GM12878 (cell line): ENCODE data around the gene KAT2B. TPM values are rescaled to one million over a fixed set of nuclear protein-coding genes. Genes with fewer than 3 reads are reported as not detected.

Experiments
- ATAC-seq: fragments of 200-7000 bp; cut with Tn5 transposase; 3 replicates; pipeline ENCODE4 v1.9.1; 2020; ENCODE audit warnings: mild to moderate bottlenecking, moderate library complexity
- BruUV-seq: library from RNA; stranded (reverse); fragments of 400-500 nt; replicated peaks from 2 replicates; lab custom pipeline; 2021; lab: Mats Ljungman, UMichigan
- CTCF ChIA-PET: fragments of 300-600 bp; sonication (Branson Sonifier 250); formaldehyde crosslinking; extraction: SDS; loops from one replicate; lab custom pipeline; 2021; ENCODE audit warnings: inconsistent platforms; lab: Yijun Ruan, JAX
- POLR2A ChIA-PET: fragments of 350-600 bp; formaldehyde crosslinking; extraction: SDS; loops from one replicate; lab custom pipeline; 2021; ENCODE audit warnings: inconsistent platforms; lab: Charles Lee
- RAD21 ChIA-PET: fragments of 300-600 bp; sonication (Branson Sonifier 250); formaldehyde crosslinking; loops from one replicate; lab custom pipeline; 2023; ENCODE audit warnings: antibody characterized with exemption; ENCODE audit not compliant: unreplicated experiment; lab: Charles Lee
- SMC1A ChIA-PET: fragments of 300-600 bp; sonication (Branson Sonifier 250); formaldehyde crosslinking; loops from one replicate; lab custom pipeline; 2023; ENCODE audit not compliant: unreplicated experiment, uncharacterized antibody; lab: Charles Lee
- DNase-seq: peaks from one replicate; pipeline ENCODE4 v3.0.0-alpha.2; 2011; ENCODE audit warnings: low read depth, low spot score
- FAIRE-seq: peaks from 3 replicates; lab custom pipeline; 2011; peaks lifted over from hg19 to GRCh38; lab: Jason Lieb, UNC
- H2AFZ ChIP-seq: 2 replicates; pipeline ENCODE4 v1.6.0; 2011; ENCODE audit warnings: low read depth, low read length, control low read depth; ENCODE audit not compliant: control insufficient read depth
- H3K27ac ChIP-seq: 2 replicates; pipeline ENCODE4 v1.5.1; 2011; ENCODE audit warnings: control low read depth; ENCODE audit not compliant: control insufficient read depth, insufficient read depth
- H3K27me3 ChIP-seq, 2 experiments: replicated peaks in 1 of 2; 2 replicates each; pipeline versions ENCODE4 v1.6.0 to v1.6.1; 2011; ENCODE audit warnings: low read length in 1 of 2; ENCODE audit not compliant: control insufficient read depth in 2 of 2, insufficient read depth in 2 of 2
- H3K36me3 ChIP-seq, 2 experiments: 2 replicates each; pipeline ENCODE4 v1.5.1; 2011; ENCODE audit warnings: low read length in 1 of 2; ENCODE audit not compliant: control insufficient read depth in 2 of 2, insufficient read depth in 2 of 2
- H3K4me1 ChIP-seq: 2 replicates; pipeline ENCODE4 v1.6.1; 2011; ENCODE audit warnings: mild to moderate bottlenecking, low read length, moderate library complexity, mixed read lengths; ENCODE audit not compliant: control insufficient read depth, insufficient read depth
- H3K4me2 ChIP-seq: 2 replicates; pipeline ENCODE4 v1.6.0; 2011; ENCODE audit warnings: control low read depth; ENCODE audit not compliant: control insufficient read depth, insufficient read depth
- H3K4me3 ChIP-seq: fragments of 200-600 bp; sonication (generic); 2 replicates; pipeline ENCODE4 v1.5.1; 2016
- H3K79me2 ChIP-seq: 2 replicates; pipeline ENCODE4 v1.6.0; 2011; ENCODE audit warnings: low read length; ENCODE audit not compliant: control insufficient read depth, insufficient read depth
- H3K9ac ChIP-seq: 2 replicates; pipeline ENCODE4 v1.8.0; 2011; ENCODE audit warnings: low read length, control low read depth, mixed read lengths; ENCODE audit not compliant: control insufficient read depth, insufficient read depth
- H3K9me3 ChIP-seq: replicated peaks from 3 replicates; pipeline ENCODE4 v1.5.1; 2011; ENCODE audit warnings: mild to moderate bottlenecking, low read length; ENCODE audit not compliant: control insufficient read depth, insufficient read depth
- H4K20me1 ChIP-seq: 2 replicates; pipeline ENCODE4 v1.6.0; 2011; ENCODE audit not compliant: control insufficient read depth, insufficient read depth
- BMI1 ChIP-seq: fragments of 450-650 bp; IDR thresholded peaks from 2 replicates; pipeline ENCODE4 v1.6.1; 2016; ENCODE audit warnings: mild to moderate bottlenecking, moderate library complexity, borderline replicate concordance
- CBX3 ChIP-seq: fragments of 200-600 bp; sonication (generic); IDR thresholded peaks from 2 replicates; pipeline ENCODE4 v1.6.1; 2016; ENCODE audit warnings: low read depth, borderline replicate concordance
- EP300 ChIP-seq, 2 experiments: fragments of 150-350 bp in 1 of 2; IDR thresholded peaks; 2 replicates each; pipeline ENCODE4 v1.6.1; 2011 to 2012; ENCODE audit warnings: low read depth in 2 of 2, low read length in 2 of 2, borderline replicate concordance in 1 of 2, improper control_type of control experiment in 1 of 2, inconsistent platforms in 1 of 2; ENCODE audit not compliant: control insufficient read depth in 1 of 2
- JUNB ChIP-seq: IDR thresholded peaks from 2 replicates; pipeline ENCODE4 v1.6.1; 2016; ENCODE audit warnings: antibody characterized with exemption, mild to moderate bottlenecking
- MEF2B ChIP-seq: fragments of 450-650 bp; IDR thresholded peaks from 2 replicates; pipeline ENCODE4 v1.6.1; 2018; ENCODE audit warnings: mild to moderate bottlenecking, moderate library complexity; ENCODE audit not compliant: partially characterized antibody, poor library complexity, severe bottlenecking
- NFIC ChIP-seq: IDR thresholded peaks from 2 replicates; pipeline ENCODE4 v1.6.1; 2012; ENCODE audit warnings: low read depth, mild to moderate bottlenecking, inconsistent platforms, low read length, moderate library complexity
- NFXL1 ChIP-seq: fragments of 450-650 bp; IDR thresholded peaks from 2 replicates; pipeline ENCODE4 v1.6.1; 2017; ENCODE audit warnings: antibody characterized with exemption, mild to moderate bottlenecking, borderline replicate concordance
- POLR2A ChIP-seq: IDR thresholded peaks from 2 replicates; pipeline ENCODE4 v1.6.1; 2011; ENCODE audit warnings: low read depth, mild to moderate bottlenecking, low read length
- POLR2AphosphoS2 ChIP-seq: IDR thresholded peaks from 2 replicates; pipeline ENCODE4 v1.6.1; 2011; ENCODE audit warnings: low read depth, mild to moderate bottlenecking, low read length, improper control_type of control experiment, moderate library complexity
- SMAD5 ChIP-seq: IDR thresholded peaks from 2 replicates; pipeline ENCODE4 v1.6.1; 2016; ENCODE audit warnings: antibody characterized with exemption, low read depth
- TARDBP ChIP-seq: IDR thresholded peaks from 2 replicates; pipeline ENCODE4 v1.6.1; 2016; ENCODE audit warnings: borderline replicate concordance
- TCF12 ChIP-seq: IDR thresholded peaks from 2 replicates; pipeline ENCODE4 v1.6.1; 2011; ENCODE audit warnings: low read depth, mild to moderate bottlenecking, low read length
- TCF3 ChIP-seq: IDR thresholded peaks from 2 replicates; pipeline ENCODE4 v1.6.1; 2012; ENCODE audit warnings: low read depth, mild to moderate bottlenecking, low read length, borderline replicate concordance; ENCODE audit not compliant: insufficient read depth
- YY1 ChIP-seq: IDR thresholded peaks from 2 replicates; pipeline ENCODE4 v1.6.1; 2011; ENCODE audit warnings: low read depth, mild to moderate bottlenecking, low read length
- WGBS: methylation state at CpG from one replicate; pipeline ENCODE4 v1.1.6; 2016; ENCODE audit warnings: low lambda C conversion rate; ENCODE audit not compliant: insufficient replicate concordance, insufficient coverage; ENCODE audit errors: missing lambda C conversion rate; 5-methylcytosine and 5-hydroxymethylcytosine counted together
- in situ Hi-C: fragments of 300-500 bp; cut with MboI; formaldehyde crosslinking; loops from 9 replicates; pipeline ENCODE4 v1.14.3; 2018; ENCODE audit warnings: mixed read lengths
- intact Hi-C: fragments of 100-400 bp; cut with micrococcal nuclease; formaldehyde crosslinking; loops from one replicate; pipeline ENCODE4 v1.14.2; 2022; ENCODE audit not compliant: unreplicated experiment
- polyA plus RNA-seq, 11 experiments: library from polyadenylated mRNA; depleted of rRNA in 4 of 11; unstranded in 6 of 11; stranded (reverse) in 5 of 11; fragments of >200 nt; fragmentation: Nextera tagmentation in 4 of 11; fragmentation: Illumina TruSeq in 1 of 11; extraction: Ambion mirVana in 4 of 11; extraction: Trizol in 1 of 11; gene quantifications; 1 replicate in 1 of 11; 2 replicates in 10 of 11; pipeline versions ENCODE4 v1.2.1 to v1.2.3, GENCODE V29; 2011 to 2016; ENCODE audit warnings: inconsistent platforms in 2 of 11, missing spikeins in 2 of 11, low read depth in 1 of 11
- total RNA-seq, 4 experiments: library from RNA; depleted of rRNA in 3 of 4; stranded (reverse); fragments of >200 nt in 3 of 4; fragmentation: Illumina TruSeq in 1 of 4; extraction: Trizol in 1 of 4; gene quantifications; 2 replicates each; pipeline versions ENCODE4 v1.2.1 to v1.2.3, GENCODE V29; 2013 to 2021
- TF ChIP-seq, protein P1 (sequence below): fragments of 450-650 bp; IDR thresholded peaks from 2 replicates; pipeline ENCODE4 v1.6.1; 2017; ENCODE audit warnings: mild to moderate bottlenecking, moderate library complexity

The KAT2B gene
- total and polyA plus RNA-seq, 10 of the 15 experiments (the other 5 are each of a cell fraction or from before 2014, with no cell fraction given), result 2.9 to 15.2 (median 10.2) TPM

- H4K20me1 ChIP-seq, result no peaks in the 10 kb centered on the region
- ChIA-PET RAD21 (no interaction called here), CTCF (interaction anchor here (1.0 kb wide), 1 partner anchor 55 kb away, joined by 3 read pairs; no protein-coding TSS in a partner anchor), SMC1A (no interaction called here), POLR2A (no interaction called here)
- intact Hi-C loops (loop anchor here (10.0 kb wide), 1 partner anchor 244 kb away; no protein-coding TSS in a partner anchor), in situ Hi-C loops (no loop called here)
- H3K27ac ChIP-seq, result no peak overlapping the region
- ATAC-seq (no peak), FAIRE-seq (no peak), DNase-seq (no peak)
- H3K79me2 ChIP-seq, result no peaks in the 10 kb centered on the region
- WGBS, result 100% methylated on average over 2 of the region's 2 CpGs
- H2AFZ ChIP-seq, result no peak overlapping the region
- H3K9ac ChIP-seq, result no peak overlapping the region
- peaks cover 14% of the 10 kb centered on the region for H3K4me1 ChIP-seq
- no peaks in the 10 kb centered on the region for H3K9me3 ChIP-seq
- no peaks in the 10 kb centered on the region for H3K27me3 ChIP-seq
- no peak overlapping the region for H3K4me3 ChIP-seq
- no peaks in the 10 kb centered on the region; a peak in 1 of 4 replicates for H3K36me3 ChIP-seq
- no TSS peak for BruUV-seq
- TF ChIP-seq, protein P1, sequence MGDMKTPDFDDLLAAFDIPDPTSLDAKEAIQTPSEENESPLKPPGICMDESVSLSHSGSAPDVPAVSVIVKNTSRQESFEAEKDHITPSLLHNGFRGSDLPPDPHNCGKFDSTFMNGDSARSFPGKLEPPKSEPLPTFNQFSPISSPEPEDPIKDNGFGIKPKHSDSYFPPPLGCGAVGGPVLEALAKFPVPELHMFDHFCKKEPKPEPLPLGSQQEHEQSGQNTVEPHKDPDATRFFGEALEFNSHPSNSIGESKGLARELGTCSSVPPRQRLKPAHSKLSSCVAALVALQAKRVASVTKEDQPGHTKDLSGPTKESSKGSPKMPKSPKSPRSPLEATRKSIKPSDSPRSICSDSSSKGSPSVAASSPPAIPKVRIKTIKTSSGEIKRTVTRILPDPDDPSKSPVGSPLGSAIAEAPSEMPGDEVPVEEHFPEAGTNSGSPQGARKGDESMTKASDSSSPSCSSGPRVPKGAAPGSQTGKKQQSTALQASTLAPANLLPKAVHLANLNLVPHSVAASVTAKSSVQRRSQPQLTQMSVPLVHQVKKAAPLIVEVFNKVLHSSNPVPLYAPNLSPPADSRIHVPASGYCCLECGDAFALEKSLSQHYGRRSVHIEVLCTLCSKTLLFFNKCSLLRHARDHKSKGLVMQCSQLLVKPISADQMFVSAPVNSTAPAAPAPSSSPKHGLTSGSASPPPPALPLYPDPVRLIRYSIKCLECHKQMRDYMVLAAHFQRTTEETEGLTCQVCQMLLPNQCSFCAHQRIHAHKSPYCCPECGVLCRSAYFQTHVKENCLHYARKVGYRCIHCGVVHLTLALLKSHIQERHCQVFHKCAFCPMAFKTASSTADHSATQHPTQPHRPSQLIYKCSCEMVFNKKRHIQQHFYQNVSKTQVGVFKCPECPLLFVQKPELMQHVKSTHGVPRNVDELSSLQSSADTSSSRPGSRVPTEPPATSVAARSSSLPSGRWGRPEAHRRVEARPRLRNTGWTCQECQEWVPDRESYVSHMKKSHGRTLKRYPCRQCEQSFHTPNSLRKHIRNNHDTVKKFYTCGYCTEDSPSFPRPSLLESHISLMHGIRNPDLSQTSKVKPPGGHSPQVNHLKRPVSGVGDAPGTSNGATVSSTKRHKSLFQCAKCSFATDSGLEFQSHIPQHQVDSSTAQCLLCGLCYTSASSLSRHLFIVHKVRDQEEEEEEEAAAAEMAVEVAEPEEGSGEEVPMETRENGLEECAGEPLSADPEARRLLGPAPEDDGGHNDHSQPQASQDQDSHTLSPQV, result no peak
- H3K4me2 ChIP-seq, result no peak overlapping the region
Measured at GRCh38 chr3:20128358-20128757, 88.1 kb downstream of the KAT2B start.

DNA sequence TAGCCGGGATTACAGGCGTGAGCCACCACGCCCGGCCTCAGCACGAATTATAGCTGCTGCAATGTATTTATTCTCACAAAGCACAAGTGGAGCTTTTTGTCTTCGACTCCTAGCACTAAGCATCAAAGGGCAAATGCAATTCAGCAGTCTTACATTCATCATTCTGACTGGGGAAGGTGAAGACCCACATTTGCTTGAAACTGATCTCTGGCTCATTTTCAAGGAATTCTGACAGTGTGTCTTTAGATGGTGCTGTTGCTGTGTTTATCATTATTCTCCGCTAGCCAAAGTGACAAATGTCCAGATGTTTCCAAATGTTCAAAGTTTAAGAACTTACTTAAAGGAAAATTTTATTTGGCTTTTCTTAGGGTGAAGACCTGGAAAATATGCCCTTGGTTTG lies 89.9 kb downstream of the KAT2B start:
- ATAC-seq (no peak), DNase-seq (no peak), FAIRE-seq (no peak)
- no peaks in the 10 kb centered on the region for H3K27me3 ChIP-seq
- RAD21 ChIA-PET, result no interaction called here
- no TSS peak for BruUV-seq
- H3K4me2 ChIP-seq, result no peak overlapping the region
- no peaks in the 10 kb centered on the region for H3K79me2 ChIP-seq
- no peak overlapping the region for H2AFZ ChIP-seq
- H4K20me1 ChIP-seq, result no peaks in the 10 kb centered on the region
- CTCF ChIA-PET, result interaction anchor here (0.9 kb wide), 1 partner anchor 26 kb away, joined by 3 read pairs; no protein-coding TSS in a partner anchor
- intact Hi-C loops, result no loop called here
- no peaks in the 10 kb centered on the region for H3K36me3 ChIP-seq
- WGBS, result 98% methylated on average over 7 of the region's 7 CpGs
- H3K4me1 ChIP-seq, result peaks cover 14% of the 10 kb centered on the region
- no peak overlapping the region for H3K9ac ChIP-seq
- no peaks in the 10 kb centered on the region for H3K9me3 ChIP-seq
- in situ Hi-C loops, result no loop called here
- SMC1A ChIA-PET, result interaction anchor here (1.3 kb wide), 1 partner anchor 53 kb away, joined by 4 read pairs; no protein-coding TSS in a partner anchor
- H3K27ac ChIP-seq, result no peak overlapping the region
- POLR2A ChIA-PET, result interaction anchor here (0.5 kb wide), 1 partner anchor 112 kb away, joined by 3 read pairs; no protein-coding TSS in a partner anchor
- H3K4me3 ChIP-seq, result no peak overlapping the region
- TF ChIP-seq YY1, result no peak
- no peak for TF ChIP-seq TARDBP
- no peak for TF ChIP-seq EP300 (IDR thresholded peaks at IDR 0.05; ENCODE audit: borderline replicate concordance in 1 of 2, control insufficient read depth in 1 of 2, low read depth in 2 of 2, low read length in 2 of 2)
- no peak for TF ChIP-seq POLR2AphosphoS2
- TF ChIP-seq POLR2A, result no peak
- TF ChIP-seq NFXL1, result no peak
- TF ChIP-seq BMI1, result no peak
- TF ChIP-seq JUNB, result no peak
- TF ChIP-seq TCF3, result no peak
- TF ChIP-seq MEF2B, result no peak
- TF ChIP-seq TCF12, result no peak
- no peak for TF ChIP-seq NFIC
- no peak for TF ChIP-seq CBX3
- no peak for TF ChIP-seq SMAD5
